Measurements from ENCODE around the gene EXOSC2.
"Not testable (repeated sequence)": the region's sequence is repeated elsewhere in the genome, so short reads cannot be mapped to it uniquely, and the experiment has no call there.

EXOSC2 gene

GRCh38 chr9:130668196-130668595, 25.4 kb upstream of the EXOSC2 start:
- no peak for DNase-seq (ENCODE audit: low read depth)

- no peak for DNase-seq (ENCODE audit: low read depth)
Measured at GRCh38 chr9:130668659-130669058, 24.9 kb upstream of the EXOSC2 start.

GRCh38 chr9:130669965-130670364, 23.6 kb upstream of the EXOSC2 start:
- no peak for DNase-seq (ENCODE audit: low read depth)

GRCh38 chr9:130670644-130671043, 22.9 kb upstream of the EXOSC2 start:
- no peak for DNase-seq (ENCODE audit: low read depth)

- DNase-seq (ENCODE audit: low read depth), result no peak
Measured at GRCh38 chr9:130672466-130672865, 21.1 kb upstream of the EXOSC2 start.

GRCh38 chr9:130672933-130673615, 20.5 kb upstream of the EXOSC2 start:
- DNase-seq (ENCODE audit: low read depth), result no peak

GRCh38 chr9:130675396-130675795, 18.2 kb upstream of the EXOSC2 start:
- no peak for DNase-seq (ENCODE audit: low read depth)

- DNase-seq (ENCODE audit: low read depth), result no peak
Measured at GRCh38 chr9:130677252-130677651, 16.3 kb upstream of the EXOSC2 start.

GRCh38 chr9:130680836-130681768, 12.5 kb upstream of the EXOSC2 start:
- peak; percentile 33 for DNase-seq (ENCODE audit: low read depth)

GRCh38 chr9:130681769-130682420, 11.7 kb upstream of the EXOSC2 start:
- DNase-seq (ENCODE audit: low read depth), result no peak

- DNase-seq (ENCODE audit: low read depth), result no peak
Measured at GRCh38 chr9:130682421-130683121, 11.0 kb upstream of the EXOSC2 start.

GRCh38 chr9:130685104-130685503, 8.5 kb upstream of the EXOSC2 start:
- DNase-seq (ENCODE audit: low read depth), result no peak

GRCh38 chr9:130685945-130686344, 7.6 kb upstream of the EXOSC2 start:
- DNase-seq (ENCODE audit: low read depth), result not testable (repeated sequence)

GRCh38 chr9:130687615-130688014, 6.0 kb upstream of the EXOSC2 start:
- DNase-seq (ENCODE audit: low read depth), result no peak

GRCh38 chr9:130688072-130688471, 5.5 kb upstream of the EXOSC2 start:
- DNase-seq (ENCODE audit: low read depth), result no peak

GRCh38 chr9:130689572-130689936, 4.0 kb upstream of the EXOSC2 start:
- DNase-seq (ENCODE audit: low read depth), result no peak

GRCh38 chr9:130689937-130690700, 3.5 kb upstream of the EXOSC2 start:
- DNase-seq (ENCODE audit: low read depth), result no peak

GRCh38 chr9:130692321-130692720, 1.3 kb upstream of the EXOSC2 start:
- no peak for DNase-seq (ENCODE audit: low read depth)

GRCh38 chr9:130693101-130693425, 517 bp upstream of the EXOSC2 start:
- no peak for DNase-seq (ENCODE audit: low read depth)

- DNase-seq (ENCODE audit: low read depth), result no peak
Measured at GRCh38 chr9:130694205-130694604, 625 bp downstream of the EXOSC2 start.

GRCh38 chr9:130696139-130696650, 2.6 kb downstream of the EXOSC2 start:
- no peak for DNase-seq (ENCODE audit: low read depth)
